ENCODE results near the gene SLC15A1. TPM values are rescaled to one million over a fixed set of nuclear protein-coding genes. Genes with fewer than 3 reads are reported as not detected.

Gene SLC15A1
- total RNA-seq, 1 donor from 2014 or later: not detected

DNA sequence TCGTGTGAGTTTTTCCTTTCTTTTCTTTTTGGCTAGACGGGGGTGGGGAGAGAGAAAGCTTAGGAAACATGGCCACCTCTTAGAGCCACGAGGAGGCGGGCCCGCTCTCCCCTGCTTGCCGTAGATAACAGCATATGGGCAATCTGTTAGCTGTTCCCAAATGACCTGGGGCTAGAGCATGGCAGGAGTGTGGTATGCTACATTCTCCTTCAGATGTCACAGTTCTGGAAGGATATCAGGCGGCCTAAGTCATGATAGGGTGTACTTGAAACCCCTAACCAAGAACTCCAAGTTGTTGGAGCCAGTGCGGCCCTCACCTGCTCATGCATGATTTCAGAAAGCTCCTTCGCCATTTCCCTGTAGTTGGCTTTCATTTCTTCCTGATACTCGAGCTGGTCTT, 44.3 kb upstream of the SLC15A1 start:
- DNase-seq: no peak
- H3K27me3 ChIP-seq: no peaks in the 10 kb centered on the region
- no peak overlapping the region for H3K27ac ChIP-seq
- H3K4me3 ChIP-seq: no peak overlapping the region
- H3K36me3 ChIP-seq: peaks cover 54% of the 10 kb centered on the region
- no peaks in the 10 kb centered on the region for H3K4me1 ChIP-seq
- H3K9me3 ChIP-seq: no peaks in the 10 kb centered on the region
- no peak for TF ChIP-seq CTCF (IDR thresholded peaks at IDR 0.05)
- intact Hi-C loops (cut with DNase I): no loop called here
- no peak for ATAC-seq

DNA sequence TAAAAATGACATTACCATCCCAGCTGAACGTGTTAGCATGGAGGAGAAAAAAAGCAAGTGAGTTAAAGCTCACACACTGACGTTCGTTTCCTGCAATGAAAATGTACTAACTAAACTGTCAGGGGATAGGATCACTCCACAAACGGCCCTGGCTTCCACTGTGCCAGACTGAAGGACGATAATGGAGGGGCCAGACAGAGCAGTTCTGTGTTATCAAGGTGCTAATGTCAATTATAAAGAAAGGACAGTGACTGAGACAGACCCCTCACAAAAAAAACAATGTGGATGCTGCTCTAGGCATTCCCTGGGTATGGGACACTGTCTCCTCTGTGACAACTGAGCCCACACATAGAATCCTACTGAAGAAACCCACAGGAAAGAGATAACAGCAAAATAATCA, 43.7 kb upstream of the SLC15A1 start:
- TF ChIP-seq CTCF (IDR thresholded peaks at IDR 0.05): no peak
- H3K4me3 ChIP-seq: no peak overlapping the region
- H3K9me3 ChIP-seq: no peaks in the 10 kb centered on the region
- intact Hi-C loops (cut with DNase I): no loop called here
- H3K27me3 ChIP-seq: no peaks in the 10 kb centered on the region
- ATAC-seq (no peak), DNase-seq (no peak)
- H3K4me1 ChIP-seq: no peaks in the 10 kb centered on the region
- H3K36me3 ChIP-seq: peaks cover 54% of the 10 kb centered on the region
- no peak overlapping the region for H3K27ac ChIP-seq

DNA sequence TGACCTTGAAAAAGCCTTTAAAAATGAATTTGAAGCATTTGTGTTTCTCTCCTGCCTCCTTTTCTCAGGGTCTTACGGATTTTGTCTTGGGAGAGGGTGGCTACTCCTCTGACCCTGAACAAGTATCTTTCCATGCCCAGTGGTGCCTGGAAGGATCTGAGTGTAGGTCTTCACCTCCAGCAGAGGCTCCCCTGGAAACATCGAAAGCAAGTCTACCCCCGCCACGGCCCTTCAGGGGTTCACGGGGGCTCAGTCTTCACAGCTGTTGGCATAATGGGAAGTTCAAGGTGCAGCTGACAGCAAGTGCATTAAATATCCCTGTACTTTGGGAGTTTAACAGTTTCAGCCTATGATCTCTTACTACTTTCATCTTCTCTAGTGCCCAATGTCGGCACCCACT, 42.7 kb upstream of the SLC15A1 start:
- ATAC-seq (no peak), DNase-seq (no peak)
- Histone ChIP-seq H3K27me3 (no peaks in the 10 kb centered on the region), H3K4me3 (no peak overlapping the region), H3K9me3 (no peaks in the 10 kb centered on the region), H3K27ac (no peak overlapping the region), H3K4me1 (no peaks in the 10 kb centered on the region), H3K36me3 (peaks cover 54% of the 10 kb centered on the region)
- no peak for TF ChIP-seq CTCF (IDR thresholded peaks at IDR 0.05)
- intact Hi-C loops (cut with DNase I): no loop called here

GRCh38 chr13:98794498-98794897, 42.0 kb upstream of the SLC15A1 start:
- intact Hi-C loops (cut with DNase I): no loop called here
- Histone ChIP-seq H3K36me3 (peaks cover 54% of the 10 kb centered on the region), H3K4me1 (no peaks in the 10 kb centered on the region), H3K27me3 (no peaks in the 10 kb centered on the region), H3K4me3 (no peak overlapping the region), H3K27ac (no peak overlapping the region), H3K9me3 (no peaks in the 10 kb centered on the region)
- ATAC-seq (no peak), DNase-seq (no peak)
- TF ChIP-seq CTCF (IDR thresholded peaks at IDR 0.05): no peak

DNA sequence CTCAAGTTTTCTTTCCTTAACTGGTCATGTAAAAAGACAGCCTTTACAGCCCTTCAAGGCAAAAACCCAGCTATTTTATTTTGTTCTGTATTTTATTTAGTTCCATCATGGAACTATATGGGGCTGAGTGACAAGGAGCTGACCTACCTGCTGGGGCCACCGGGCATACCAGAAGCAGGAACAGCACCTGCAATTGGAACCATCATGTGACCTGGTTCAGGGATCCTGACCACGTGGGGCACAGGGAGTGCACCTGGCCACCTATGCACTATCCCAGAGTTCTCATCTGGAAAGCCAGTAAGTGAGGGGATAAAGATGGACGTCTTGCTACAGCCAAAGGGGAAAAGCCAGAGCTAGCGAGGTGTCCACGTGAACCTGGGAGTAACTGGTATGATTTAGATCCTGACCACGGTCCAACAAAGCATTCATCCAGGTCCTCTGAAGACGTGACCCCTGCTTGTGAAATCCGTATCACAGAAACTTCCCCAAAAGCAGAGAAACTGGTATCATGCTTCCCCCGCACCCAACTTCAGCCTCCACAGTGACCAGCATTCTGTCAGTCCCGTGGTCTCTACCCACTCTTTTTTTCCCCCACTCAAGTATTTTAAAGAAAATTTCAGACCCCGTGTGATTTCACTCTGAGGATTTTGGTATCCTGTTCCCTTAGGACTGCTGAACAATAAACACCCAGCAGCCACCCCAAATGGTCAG, 40.5 kb upstream of the SLC15A1 start:
- H3K27ac ChIP-seq: no peak overlapping the region
- intact Hi-C loops (cut with DNase I): no loop called here
- ATAC-seq: no peak
- H3K9me3 ChIP-seq: no peaks in the 10 kb centered on the region
- H3K36me3 ChIP-seq: peaks cover 44% of the 10 kb centered on the region
- DNase-seq: no peak
- no peak overlapping the region for H3K4me3 ChIP-seq
- no peak for TF ChIP-seq CTCF (IDR thresholded peaks at IDR 0.05)
- no peaks in the 10 kb centered on the region for H3K27me3 ChIP-seq
- no peaks in the 10 kb centered on the region for H3K4me1 ChIP-seq

DNA sequence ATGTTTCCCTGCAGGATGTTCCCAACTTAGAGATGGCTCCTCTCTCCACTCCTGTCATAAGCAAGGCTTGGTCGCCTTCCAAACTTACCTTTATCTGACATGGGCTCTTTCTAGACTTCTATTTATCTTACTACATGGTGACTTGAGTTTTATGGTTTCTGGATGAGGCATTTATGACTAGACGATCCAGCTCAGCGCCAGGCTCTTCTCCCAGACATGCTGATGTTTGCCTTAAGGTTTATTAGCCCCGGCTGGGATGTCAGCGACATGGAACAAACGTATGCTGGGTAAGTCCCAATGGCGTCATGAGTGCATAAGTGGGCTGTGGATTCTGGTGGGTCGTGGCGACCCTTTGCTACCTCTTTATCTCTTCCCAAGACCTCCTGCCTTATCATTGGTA, 39.8 kb upstream of the SLC15A1 start:
- no peak for TF ChIP-seq CTCF (IDR thresholded peaks at IDR 0.05)
- H3K36me3 ChIP-seq: peaks cover 39% of the 10 kb centered on the region

More for the DNA sequence above, 39.8 kb upstream of the SLC15A1 start:
- intact Hi-C loops (cut with DNase I): no loop called here
- no peak overlapping the region for H3K27ac ChIP-seq
- DNase-seq: no peak
- no peaks in the 10 kb centered on the region for H3K27me3 ChIP-seq
- H3K4me3 ChIP-seq: no peak overlapping the region
- no peak for ATAC-seq
- H3K9me3 ChIP-seq: no peaks in the 10 kb centered on the region
- H3K4me1 ChIP-seq: no peaks in the 10 kb centered on the region

Measured in upper lobe of right lung (tissue), 1 donor.